TTC549 (cell line): ENCODE data around the gene ZIC1.

Experiments
- FAIRE-seq: peaks from 2 replicates; lab custom pipeline; 2012; peaks lifted over from hg19 to GRCh38; lab: Jason Lieb, UNC

Gene ZIC1

GRCh38 chr3:147395899-147396711 lies 13.1 kb upstream of the ZIC1 start:
- FAIRE-seq, result no peak

DNA sequence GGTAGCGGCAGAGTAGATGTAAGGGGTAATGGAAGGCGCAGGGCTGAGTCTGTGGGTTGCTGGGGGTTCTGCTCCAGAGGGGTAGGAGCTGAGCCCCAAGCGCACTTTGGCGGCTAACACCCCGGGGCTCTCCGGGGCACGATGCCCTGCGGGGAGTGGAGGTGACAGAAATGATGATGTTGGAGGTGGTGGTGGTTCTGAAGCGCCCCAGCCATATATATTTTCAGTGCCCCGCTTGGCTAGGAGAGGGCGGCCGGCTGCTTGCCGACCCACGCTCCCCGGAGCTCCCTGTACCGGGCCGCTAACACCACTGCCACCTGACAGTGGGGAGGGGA lies 12.5 kb upstream of the ZIC1 start:
- no peak for FAIRE-seq

GRCh38 chr3:147397155-147397874 lies 11.8 kb upstream of the ZIC1 start:
- no peak for FAIRE-seq

DNA sequence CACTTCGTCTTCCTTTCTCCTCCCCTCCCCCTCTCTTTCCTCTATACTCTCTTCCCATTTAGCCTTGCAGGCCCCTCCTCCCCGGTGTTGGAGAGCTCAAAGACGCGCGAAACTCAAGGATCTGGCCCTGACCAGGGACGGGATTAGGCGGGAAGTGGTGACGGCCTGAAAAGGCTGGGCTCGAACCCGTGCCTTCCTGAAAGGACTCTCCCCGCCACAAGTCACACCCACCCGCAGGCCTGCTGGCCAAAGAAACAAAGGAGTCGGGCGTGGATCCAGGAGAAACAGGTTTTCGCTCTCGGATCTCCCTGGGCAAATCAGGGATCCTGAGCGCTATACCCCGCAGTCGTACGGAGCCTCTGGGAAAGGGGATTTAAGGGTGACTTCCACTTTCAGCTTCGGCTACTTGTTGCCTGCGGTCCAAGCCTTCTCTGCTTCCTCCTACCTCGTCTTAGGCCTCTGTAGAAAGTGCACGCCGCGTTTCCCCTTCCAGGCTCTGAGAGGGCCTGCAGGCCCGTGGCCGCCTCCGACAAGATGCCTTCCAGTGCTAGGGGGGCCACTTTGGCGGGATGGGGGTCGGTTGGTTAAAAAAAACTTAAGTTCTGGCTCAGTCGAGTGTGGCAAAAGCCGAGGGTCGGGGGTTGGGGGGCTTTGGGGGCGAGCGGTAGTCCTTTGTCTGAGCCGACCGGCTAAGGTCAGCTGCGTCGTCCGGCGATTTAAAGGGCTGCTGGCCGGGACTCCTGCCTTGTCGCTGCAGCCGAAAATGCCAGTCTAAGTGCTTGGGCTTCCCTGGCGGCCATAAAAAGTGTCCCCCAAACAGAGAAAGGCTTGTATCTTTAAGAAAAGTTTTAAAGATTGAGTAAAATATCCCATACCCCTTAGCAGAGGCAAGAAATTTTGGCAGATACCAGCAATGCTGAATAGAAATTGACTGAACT lies 11.0 kb upstream of the ZIC1 start:
- FAIRE-seq, result no peak

GRCh38 chr3:147398813-147399534 lies 10.2 kb upstream of the ZIC1 start:
- FAIRE-seq, result no peak

- no peak for FAIRE-seq
These were observed 9.1 kb upstream of the ZIC1 start for GRCh38 chr3:147400111-147400510.

- no peak for FAIRE-seq
These were observed 8.2 kb upstream of the ZIC1 start for GRCh38 chr3:147400999-147401398.

GRCh38 chr3:147401421-147401820 lies 7.7 kb upstream of the ZIC1 start:
- FAIRE-seq, result no peak

- FAIRE-seq, result no peak
These were observed 7.0 kb upstream of the ZIC1 start for GRCh38 chr3:147402159-147402558.

GRCh38 chr3:147403511-147403910 lies 5.7 kb upstream of the ZIC1 start:
- FAIRE-seq, result no peak

GRCh38 chr3:147404000-147404799 lies 5.0 kb upstream of the ZIC1 start:
- no peak for FAIRE-seq

GRCh38 chr3:147404800-147405230 lies 4.3 kb upstream of the ZIC1 start:
- no peak for FAIRE-seq

DNA sequence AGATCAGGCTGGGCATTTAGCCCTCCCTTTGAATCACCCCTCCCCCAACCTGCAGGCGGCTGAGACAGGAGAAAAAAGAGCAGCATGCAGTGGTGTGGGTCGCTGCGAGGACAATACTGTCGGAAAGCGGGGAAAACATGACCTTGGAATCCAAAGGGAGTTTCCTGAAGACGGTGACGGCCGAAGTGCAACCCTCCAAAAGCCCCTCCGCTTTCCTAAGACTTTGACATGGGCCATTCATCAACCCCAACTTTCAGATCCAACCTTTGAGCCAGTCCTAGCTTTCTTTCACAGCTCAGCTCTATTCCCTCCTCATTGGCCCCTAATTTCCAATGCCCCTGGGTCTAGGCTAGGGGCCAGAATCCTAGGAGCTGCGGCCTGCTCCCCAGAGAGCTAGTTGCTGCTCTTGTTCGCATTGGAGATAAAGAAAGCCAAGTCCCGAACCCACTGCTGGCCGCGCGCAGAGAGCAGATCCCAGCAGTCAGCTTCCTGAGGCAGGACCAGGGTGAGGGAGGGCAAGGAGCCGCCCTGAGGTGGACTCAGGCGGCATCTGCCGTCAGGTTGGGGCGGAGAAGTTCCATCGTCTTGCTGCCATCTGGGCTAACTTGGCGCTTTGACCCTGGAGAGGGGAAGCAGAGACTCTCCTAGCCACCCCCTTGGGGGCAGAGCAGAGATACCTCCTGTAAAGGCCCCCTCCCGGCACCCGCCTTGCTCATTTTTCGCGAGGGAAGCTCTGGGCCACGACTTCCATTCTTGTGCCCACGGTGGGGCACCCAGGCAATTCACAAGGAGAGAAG lies 3.7 kb upstream of the ZIC1 start:
- FAIRE-seq, result no peak

DNA sequence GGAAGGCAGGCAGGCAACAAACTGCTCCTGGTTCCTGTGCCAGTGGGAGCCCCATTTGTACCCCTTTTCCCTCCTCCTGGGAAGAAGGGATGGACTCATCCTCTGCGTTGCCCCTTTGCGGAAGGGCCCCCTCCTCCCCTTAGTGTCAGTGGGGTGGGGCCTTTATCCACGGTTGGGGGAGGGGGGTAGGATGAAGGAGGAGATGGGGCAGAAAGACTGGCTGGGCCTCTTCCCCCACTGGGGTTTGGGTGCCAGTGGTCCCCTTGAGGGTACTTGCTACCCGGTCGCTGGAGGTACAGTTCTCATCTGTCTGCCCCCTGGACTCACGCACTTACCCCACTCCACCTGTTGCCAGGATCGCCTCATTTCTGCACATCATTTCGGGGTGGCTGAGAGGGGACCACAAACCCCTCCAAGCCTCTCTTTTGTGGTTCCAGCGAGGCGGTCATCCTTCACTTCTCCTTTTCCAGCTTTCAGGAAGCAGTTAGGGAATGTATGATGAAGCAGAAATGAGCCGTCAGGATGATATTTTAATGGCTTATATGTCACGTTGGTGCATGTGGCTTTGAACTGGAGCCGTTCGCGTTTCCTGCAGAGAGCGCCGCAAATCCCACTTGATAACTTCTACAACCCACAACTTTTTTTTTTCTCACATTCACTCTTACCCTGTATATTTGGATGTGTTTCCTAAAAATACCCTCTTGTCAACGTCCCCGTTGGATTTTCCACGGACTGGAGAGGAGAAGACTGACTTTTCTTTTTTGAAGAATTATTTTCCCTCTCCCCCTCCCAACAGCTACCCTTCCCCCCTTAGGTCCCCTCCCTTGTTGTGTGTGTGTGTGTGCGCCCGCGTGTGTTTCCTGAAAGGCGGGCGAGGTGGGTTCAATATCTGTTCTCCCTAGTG lies 2.9 kb upstream of the ZIC1 start, which contains the start of gene ZIC4:
Gene ZIC4, minus strand, starts transcription at position 516 of the 904 bp plus-strand sequence. CDS start 3,746 bp downstream, outside the sequence.
- no peak for FAIRE-seq

DNA sequence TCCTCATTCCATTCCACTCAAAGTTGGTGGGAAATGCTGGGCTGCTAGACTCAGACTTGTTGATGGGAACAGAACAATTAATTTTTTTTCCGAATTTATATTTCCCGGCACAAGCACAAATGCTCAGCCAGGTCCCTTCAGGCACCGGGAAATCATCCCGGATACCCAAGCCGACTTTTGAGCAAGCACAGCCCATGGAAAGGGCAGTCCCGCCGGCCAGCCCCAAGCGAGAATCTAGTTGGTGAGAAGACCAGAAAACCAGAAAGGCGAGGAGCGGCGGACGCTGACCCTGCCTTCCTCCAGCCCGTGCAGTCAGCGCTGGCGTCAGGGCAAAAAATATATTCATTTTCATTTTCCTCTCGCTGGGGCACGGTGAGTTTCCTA lies 2.1 kb upstream of the ZIC1 start:
- FAIRE-seq, result no peak

GRCh38 chr3:147407498-147408187 lies 1.5 kb upstream of the ZIC1 start:
- no peak for FAIRE-seq

- FAIRE-seq, result no peak
These were observed 721 bp upstream of the ZIC1 start for GRCh38 chr3:147408188-147409100.
